Measurements from ENCODE around the gene HEATR3.

GRCh38 chr16:50086176-50086575 is 20.4 kb downstream of the HEATR3 start:
- TF ChIP-seq CTCF (conservative IDR thresholded peaks at IDR 0.05; ENCODE audit: low read depth, low read length) (no peak), EZH2 (IDR thresholded peaks at IDR 0.05; ENCODE audit: borderline replicate concordance, low read depth, low read length, poor library complexity, severe bottlenecking) (no peak)
